GM21825 (cell line): ENCODE measurements around the gene PHGDH.
"Not testable (repeated sequence)": the region's sequence is repeated elsewhere in the genome, so short reads cannot be mapped to it uniquely, and the experiment has no call there.

Source experiments
- ATAC-seq: cut with Tn5 transposase; IDR thresholded peaks from one replicate; pipeline ENCODE4 v1.9.1; 2021; ENCODE audit warnings: mild to moderate bottlenecking, moderate library complexity; ENCODE audit not compliant: unreplicated experiment

PHGDH gene

GRCh38 chr1:119786046-119786445, 74.3 kb downstream of the PHGDH start:
- not testable (repeated sequence) for ATAC-seq

DNA sequence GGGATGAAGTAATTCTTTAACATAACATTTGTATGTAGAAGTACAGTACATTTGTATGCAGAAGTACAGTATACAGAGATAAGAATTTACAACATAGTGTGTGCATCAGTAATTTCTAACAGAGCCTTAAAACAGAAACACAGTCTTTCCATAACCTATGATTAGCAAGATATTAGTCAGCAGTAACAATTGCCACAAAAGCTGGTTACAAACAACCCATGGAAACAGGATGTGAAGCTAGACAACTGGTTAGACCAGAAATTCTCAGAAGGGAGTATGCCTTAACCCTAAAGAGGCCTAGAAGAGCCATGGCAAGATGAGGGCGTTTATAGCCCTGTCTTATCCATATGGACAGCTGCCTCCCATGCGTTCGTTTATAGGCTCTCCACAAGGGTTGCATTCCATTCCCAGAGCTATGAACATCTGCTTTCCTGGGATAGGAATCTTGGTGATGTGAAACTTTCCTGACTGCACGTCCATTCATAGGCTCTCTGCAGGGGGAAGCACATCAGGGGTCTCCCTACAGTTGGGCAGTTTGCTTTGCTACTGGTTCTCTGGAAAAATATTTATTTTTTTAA, 74.8 kb downstream of the PHGDH start:
- not testable (repeated sequence) for ATAC-seq

DNA sequence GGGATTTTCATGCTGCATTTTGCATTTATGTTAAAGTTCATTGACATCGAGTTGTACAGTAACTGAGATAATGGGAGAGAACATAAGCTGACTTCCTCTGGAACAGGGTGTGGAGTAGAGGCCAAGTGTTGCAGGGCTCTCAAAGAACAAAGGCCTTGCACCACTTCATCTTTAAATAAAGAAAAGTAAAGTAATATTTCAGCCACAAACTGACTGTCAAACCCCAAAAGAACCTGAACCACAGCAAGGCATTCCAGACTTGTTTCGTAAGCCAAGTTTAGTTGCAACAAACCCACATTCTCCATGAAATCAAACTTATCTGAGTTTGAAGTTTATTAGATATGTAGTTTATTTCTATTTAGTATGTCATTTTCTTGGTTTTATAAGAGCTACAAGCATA, 76.0 kb downstream of the PHGDH start:
- no peak for ATAC-seq

DNA sequence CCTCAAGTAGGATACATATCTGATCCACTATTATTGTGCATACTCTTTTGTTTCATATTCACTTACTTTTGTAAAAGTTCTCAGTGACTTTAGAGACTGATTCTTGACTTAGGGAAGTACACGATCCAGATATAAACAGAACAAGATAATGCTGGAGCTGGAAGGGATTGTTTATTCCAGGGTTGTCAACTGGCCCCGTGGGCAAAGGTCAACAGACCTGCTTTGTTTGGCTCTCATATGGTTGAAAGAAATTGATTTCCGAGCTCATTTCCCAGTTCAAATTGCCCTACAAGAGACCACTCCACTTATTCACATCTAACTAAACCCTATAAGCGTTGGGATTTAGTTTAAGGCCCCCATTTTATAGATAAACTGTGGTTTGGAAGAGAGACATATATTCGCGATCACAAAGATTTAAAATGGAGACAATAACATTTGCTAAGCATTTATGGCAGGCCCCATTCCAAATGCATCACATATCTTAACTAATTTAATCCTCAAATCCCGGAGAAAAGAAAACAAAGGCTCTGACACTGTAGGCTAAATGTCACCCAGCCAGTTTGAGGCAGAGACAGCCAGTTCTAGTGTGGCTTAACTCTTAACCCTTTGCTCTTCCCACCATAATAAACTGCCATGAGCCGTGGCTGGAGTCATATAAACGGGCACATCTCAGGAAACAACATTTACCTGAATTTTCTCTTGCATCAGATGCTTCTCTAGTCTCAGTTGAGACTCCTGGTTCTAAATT, 78.9 kb downstream of the PHGDH start:
- ATAC-seq, result no peak

DNA sequence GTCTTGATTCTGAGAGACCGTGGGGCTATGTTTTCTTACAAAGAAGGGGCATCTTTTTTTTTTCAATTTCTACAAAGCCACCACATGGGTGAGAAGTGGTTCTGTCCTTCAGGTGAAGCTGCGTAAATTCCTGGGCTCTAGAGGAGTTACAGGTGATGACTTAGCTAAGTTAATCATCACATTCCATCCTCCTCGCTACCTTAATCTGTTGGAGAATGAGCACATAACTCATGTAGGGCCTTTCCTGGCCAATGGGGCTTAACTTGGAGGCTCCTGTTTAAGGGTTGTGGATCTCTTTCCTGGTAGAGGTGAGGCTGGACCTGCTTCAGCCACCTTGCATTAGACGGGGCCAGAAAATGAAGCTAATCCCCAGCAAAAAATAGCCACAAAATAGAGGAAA, 79.6 kb downstream of the PHGDH start:
- no peak for ATAC-seq
